DOHH2 (cell line): Measurements from ENCODE around the gene HMGN2.

ENCODE experiments used
- EZH2phosphoT487 ChIP-seq: fragments of 200-600 bp; sonication (generic); IDR thresholded peaks from 2 replicates; pipeline ENCODE4 v1.6.1; 2017; ENCODE audit warnings: borderline replicate concordance, mild to moderate bottlenecking, antibody characterized with exemption, low read length, moderate library complexity, mixed read lengths
- TF ChIP-seq, protein P1 (sequence below): fragments of 200-600 bp; sonication (generic); IDR thresholded peaks from one replicate; pipeline ENCODE4 v1.5.1; 2014; ENCODE audit warnings: antibody characterized with exemption, mild to moderate bottlenecking, low read depth, low read length; ENCODE audit not compliant: poor library complexity, severe bottlenecking

DNA sequence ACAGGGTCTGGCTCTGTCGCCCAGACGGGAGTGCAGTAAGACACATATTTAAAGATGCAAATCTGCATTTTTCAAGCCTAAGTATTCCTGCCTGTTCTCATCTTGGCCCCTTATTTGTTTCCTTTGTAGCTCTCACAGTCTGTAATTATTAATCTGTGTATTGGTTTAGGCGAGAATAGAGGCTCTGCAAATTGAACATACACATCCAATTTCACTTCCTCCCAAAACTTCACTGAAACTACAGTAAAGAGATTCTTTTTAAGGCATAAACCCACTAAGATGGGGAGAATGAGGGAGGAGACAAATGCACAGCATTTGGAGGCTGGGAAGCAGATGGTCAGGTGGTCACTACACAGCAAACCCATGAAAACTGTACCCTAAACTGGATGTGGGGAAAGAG, 21.0 kb downstream of the HMGN2 start:
- TF ChIP-seq, protein P1, sequence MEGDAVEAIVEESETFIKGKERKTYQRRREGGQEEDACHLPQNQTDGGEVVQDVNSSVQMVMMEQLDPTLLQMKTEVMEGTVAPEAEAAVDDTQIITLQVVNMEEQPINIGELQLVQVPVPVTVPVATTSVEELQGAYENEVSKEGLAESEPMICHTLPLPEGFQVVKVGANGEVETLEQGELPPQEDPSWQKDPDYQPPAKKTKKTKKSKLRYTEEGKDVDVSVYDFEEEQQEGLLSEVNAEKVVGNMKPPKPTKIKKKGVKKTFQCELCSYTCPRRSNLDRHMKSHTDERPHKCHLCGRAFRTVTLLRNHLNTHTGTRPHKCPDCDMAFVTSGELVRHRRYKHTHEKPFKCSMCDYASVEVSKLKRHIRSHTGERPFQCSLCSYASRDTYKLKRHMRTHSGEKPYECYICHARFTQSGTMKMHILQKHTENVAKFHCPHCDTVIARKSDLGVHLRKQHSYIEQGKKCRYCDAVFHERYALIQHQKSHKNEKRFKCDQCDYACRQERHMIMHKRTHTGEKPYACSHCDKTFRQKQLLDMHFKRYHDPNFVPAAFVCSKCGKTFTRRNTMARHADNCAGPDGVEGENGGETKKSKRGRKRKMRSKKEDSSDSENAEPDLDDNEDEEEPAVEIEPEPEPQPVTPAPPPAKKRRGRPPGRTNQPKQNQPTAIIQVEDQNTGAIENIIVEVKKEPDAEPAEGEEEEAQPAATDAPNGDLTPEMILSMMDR, result no peak
- TF ChIP-seq EZH2phosphoT487, result no peak
